GM23338 (cell line): Measurements from ENCODE around the gene SLC20A1.

Experiments
- CTCF ChIP-seq, 2 experiments: fragments of 200-600 bp in 1 of 2; sonication (generic) in 1 of 2; conservative IDR thresholded peaks; 2 replicates each; pipeline versions ENCODE4 v1.5.1 to v1.6.1; 2016 to 2017; ENCODE audit warnings: antibody characterized with exemption in 2 of 2, low read depth in 2 of 2, mild to moderate bottlenecking in 2 of 2, moderate library complexity in 1 of 2
- ZNF331 ChIP-seq: fragments of 250-450 bp; sonication (Bioruptor Pico); IDR thresholded peaks from 2 replicates; pipeline ENCODE4 v1.5.0; 2020; ENCODE audit warnings: low read depth, mild to moderate bottlenecking, moderate library complexity

- no peak for TF ChIP-seq CTCF (conservative IDR thresholded peaks at IDR 0.05; ENCODE audit: low read depth in 2 of 2)
- TF ChIP-seq ZNF331 (CRISPR knock-in tag): no peak
Observed at GRCh38 chr2:112688086-112688880, 42.5 kb downstream of the SLC20A1 start.
